ENCODE measurements around the gene FBXO44. TPM values are rescaled to one million over a fixed set of nuclear protein-coding genes. Genes with fewer than 3 reads are reported as not detected.

Gene FBXO44
- total RNA-seq, 1 experiment from 2014 or later: 24.5 TPM

DNA sequence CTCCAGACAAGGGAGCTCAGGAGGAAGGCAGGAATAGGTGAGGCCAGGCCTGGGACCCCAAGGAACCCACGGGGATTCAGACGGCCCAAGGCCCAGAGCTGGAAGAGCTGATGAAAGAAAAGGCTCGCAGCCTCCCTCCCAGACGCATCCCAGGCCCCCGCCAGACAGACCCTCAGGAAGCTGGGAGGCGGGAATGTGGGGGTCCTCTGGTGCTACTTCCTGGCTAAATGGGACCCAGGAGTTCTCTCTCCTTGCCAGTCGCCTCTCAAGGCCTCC, 878 bp upstream of the FBXO44 start:
- Histone ChIP-seq H3K4me2 (ENCODE audit: insufficient read depth, insufficient read length, low read length) (peak overlapping the region; percentile 42), H3K9me3 (ENCODE audit: control insufficient read depth, low read depth, low read length) (no peaks in the 10 kb centered on the region)
- DNase-seq: no peak

More for the DNA sequence above, 878 bp upstream of the FBXO44 start:
- H3K4ac ChIP-seq (ENCODE audit: low read depth, low read length): no peak overlapping the region
- H4K8ac ChIP-seq (replicated peaks; ENCODE audit: insufficient read length, low read depth, low read length): no peak overlapping the region
- H2AFZ ChIP-seq (ENCODE audit: low read length): no peak overlapping the region
- H3K27ac Mint-ChIP-seq: no peak overlapping the region
- no peak overlapping the region for H2AK5ac ChIP-seq (ENCODE audit: insufficient read length, low read length)
- no peak overlapping the region for H3K14ac ChIP-seq (ENCODE audit: insufficient read depth, low read length)
- H3K56ac ChIP-seq (ENCODE audit: insufficient read length, low read depth, low read length): no peak overlapping the region
- no peak overlapping the region for H2BK120ac ChIP-seq (ENCODE audit: low read depth, low read length, poor library complexity, severe bottlenecking)
- H3K4me1 Mint-ChIP-seq: peaks cover 26 to 31% of the 10 kb centered on the region in 2 experiments
- no peak overlapping the region for H4K91ac ChIP-seq (ENCODE audit: insufficient read length, low read depth, low read length)
- peaks cover 6 to 24% (median 16%) of the 10 kb centered on the region in 3 experiments for H3K36me3 Mint-ChIP-seq (ENCODE audit: insufficient read depth in 1 of 3, low read depth in 3 of 3)
- H3K4me1 ChIP-seq (ENCODE audit: insufficient read depth, low read length): no peaks in the 10 kb centered on the region; the same call in 1 of the 2 replicates
- no peak overlapping the region for H4K5ac ChIP-seq (ENCODE audit: insufficient read length, low read depth, low read length)
- H3K23ac ChIP-seq (ENCODE audit: insufficient read length, low read depth, low read length): no peak overlapping the region
- peaks cover 46% of the 10 kb centered on the region for H3K27me3 Mint-ChIP-seq (ENCODE audit: low read depth)
- H3K9me3 Mint-ChIP-seq: no peaks in the 10 kb centered on the region
- no peak overlapping the region for H3T11ph ChIP-seq (ENCODE audit: low read length)
- H3K9ac ChIP-seq (ENCODE audit: extremely low read depth, insufficient read length, low read length): no peak overlapping the region
- H3K18ac ChIP-seq (ENCODE audit: insufficient read length, low read depth, low read length): no peak overlapping the region
- no CpG with 5 or more reads among the region's 7 CpGs for WGBS (ENCODE audit: extremely low coverage, insufficient read length, low lambda C conversion rate)
- H3K4me3 Mint-ChIP-seq: peak overlapping the region; percentile 64 to 81
- H2BK5ac ChIP-seq (ENCODE audit: insufficient read length, low read length): no peak overlapping the region
- H3K79me1 ChIP-seq (ENCODE audit: insufficient read depth, low read depth, low read length, poor library complexity, severe bottlenecking): no peaks in the 10 kb centered on the region
- no peaks in the 10 kb centered on the region for H3K79me2 ChIP-seq (ENCODE audit: insufficient read depth, low read length)
- no peak overlapping the region for H2BK15ac ChIP-seq (ENCODE audit: low read depth, low read length)
- H3K27me3 ChIP-seq (ENCODE audit: insufficient read depth, low read length): no peaks in the 10 kb centered on the region; the same call in 1 of the 2 replicates
- no peak overlapping the region for H2BK20ac ChIP-seq (ENCODE audit: low read depth, low read length, poor library complexity, severe bottlenecking)
- no peaks in the 10 kb centered on the region for H4K20me1 ChIP-seq (ENCODE audit: control insufficient read depth, insufficient read depth, insufficient read length)
- H2BK12ac ChIP-seq (ENCODE audit: insufficient read length, low read depth, low read length): no peak overlapping the region
- H3K23me2 ChIP-seq (ENCODE audit: insufficient read length, low read depth, low read length, poor library complexity, severe bottlenecking): peaks cover 9% of the 10 kb centered on the region
- H3K27ac ChIP-seq (ENCODE audit: insufficient read length, low read depth, low read length): no peak overlapping the region
- TF ChIP-seq CTCF (conservative IDR thresholded peaks at IDR 0.05): no peak

Data from H9 (cell line).